H1 (cell line): Measurements from ENCODE around the gene IFNAR2.

Source experiments
- GABPA ChIP-seq: IDR thresholded peaks from 2 replicates; pipeline ENCODE4 v1.6.1; 2011; ENCODE audit warnings: mild to moderate bottlenecking, low read length, moderate library complexity, borderline replicate concordance; ENCODE audit not compliant: insufficient read depth
- POU5F1 ChIP-seq: IDR thresholded peaks from 2 replicates; pipeline ENCODE4 v1.6.1; 2011; ENCODE audit warnings: low read depth, mild to moderate bottlenecking, low read length, moderate library complexity
- RAD21 ChIP-seq, 2 experiments: IDR thresholded peaks in 1 of 2; conservative IDR thresholded peaks in 1 of 2; 2 replicates each; pipeline ENCODE4 v1.6.1; 2011; ENCODE audit warnings: low read depth in 2 of 2, low read length in 2 of 2, improper control_type of control experiment in 1 of 2, inconsistent platforms in 1 of 2, mild to moderate bottlenecking in 1 of 2, moderate library complexity in 1 of 2
- TCF12 ChIP-seq: IDR thresholded peaks from 2 replicates; pipeline ENCODE4 v1.6.1; 2011; ENCODE audit warnings: low read depth, mild to moderate bottlenecking, low read length
- TF ChIP-seq, protein P1 (sequence below): IDR thresholded peaks from 2 replicates; pipeline ENCODE4 v1.6.1; 2012; ENCODE audit warnings: inconsistent platforms
- TF ChIP-seq, protein P2 (sequence below): IDR thresholded peaks from 2 replicates; pipeline ENCODE4 v1.6.1; 2011; ENCODE audit warnings: low read depth, mild to moderate bottlenecking, low read length; ENCODE audit not compliant: insufficient read depth

DNA sequence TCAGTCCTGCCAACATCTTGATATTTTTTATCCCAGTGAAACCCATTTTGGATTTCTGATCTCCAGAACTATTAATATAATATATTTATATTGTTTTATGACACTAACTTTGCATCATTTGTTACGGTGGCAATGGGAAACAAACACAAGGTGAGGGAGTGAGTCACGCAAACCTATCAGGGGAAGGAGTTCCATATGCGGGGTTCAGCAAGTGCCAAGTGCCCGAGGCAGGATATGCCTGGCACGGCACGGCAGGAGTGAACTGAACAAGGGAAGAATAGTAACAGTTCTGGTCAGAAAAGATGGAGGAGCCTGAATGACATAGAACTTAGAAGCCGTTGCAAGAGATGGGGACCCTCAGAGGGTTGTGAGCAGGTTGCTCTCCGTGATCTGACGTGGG lies 28.7 kb downstream of the IFNAR2 start:
- no peak for TF ChIP-seq RAD21 (IDR thresholded peaks at IDR 0.05 in 1 of 2, conservative IDR thresholded peaks at IDR 0.05 in 1 of 2; ENCODE audit: low read depth in 2 of 2, low read length in 2 of 2)
- TF ChIP-seq GABPA: no peak
- TF ChIP-seq TCF12: no peak
- TF ChIP-seq, protein P1, sequence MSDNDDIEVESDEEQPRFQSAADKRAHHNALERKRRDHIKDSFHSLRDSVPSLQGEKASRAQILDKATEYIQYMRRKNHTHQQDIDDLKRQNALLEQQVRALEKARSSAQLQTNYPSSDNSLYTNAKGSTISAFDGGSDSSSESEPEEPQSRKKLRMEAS: no peak
- TF ChIP-seq POU5F1: no peak
- TF ChIP-seq, protein P2, sequence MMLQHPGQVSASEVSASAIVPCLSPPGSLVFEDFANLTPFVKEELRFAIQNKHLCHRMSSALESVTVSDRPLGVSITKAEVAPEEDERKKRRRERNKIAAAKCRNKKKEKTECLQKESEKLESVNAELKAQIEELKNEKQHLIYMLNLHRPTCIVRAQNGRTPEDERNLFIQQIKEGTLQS: no peak
